HG02759 (cell line): ENCODE data around the gene UBE2J2.

Experiments used
- ATAC-seq: cut with Tn5 transposase; IDR thresholded peaks from one replicate; pipeline ENCODE4 v1.9.1; 2021; ENCODE audit warnings: mild to moderate bottlenecking, moderate library complexity; ENCODE audit not compliant: unreplicated experiment

The UBE2J2 gene

DNA sequence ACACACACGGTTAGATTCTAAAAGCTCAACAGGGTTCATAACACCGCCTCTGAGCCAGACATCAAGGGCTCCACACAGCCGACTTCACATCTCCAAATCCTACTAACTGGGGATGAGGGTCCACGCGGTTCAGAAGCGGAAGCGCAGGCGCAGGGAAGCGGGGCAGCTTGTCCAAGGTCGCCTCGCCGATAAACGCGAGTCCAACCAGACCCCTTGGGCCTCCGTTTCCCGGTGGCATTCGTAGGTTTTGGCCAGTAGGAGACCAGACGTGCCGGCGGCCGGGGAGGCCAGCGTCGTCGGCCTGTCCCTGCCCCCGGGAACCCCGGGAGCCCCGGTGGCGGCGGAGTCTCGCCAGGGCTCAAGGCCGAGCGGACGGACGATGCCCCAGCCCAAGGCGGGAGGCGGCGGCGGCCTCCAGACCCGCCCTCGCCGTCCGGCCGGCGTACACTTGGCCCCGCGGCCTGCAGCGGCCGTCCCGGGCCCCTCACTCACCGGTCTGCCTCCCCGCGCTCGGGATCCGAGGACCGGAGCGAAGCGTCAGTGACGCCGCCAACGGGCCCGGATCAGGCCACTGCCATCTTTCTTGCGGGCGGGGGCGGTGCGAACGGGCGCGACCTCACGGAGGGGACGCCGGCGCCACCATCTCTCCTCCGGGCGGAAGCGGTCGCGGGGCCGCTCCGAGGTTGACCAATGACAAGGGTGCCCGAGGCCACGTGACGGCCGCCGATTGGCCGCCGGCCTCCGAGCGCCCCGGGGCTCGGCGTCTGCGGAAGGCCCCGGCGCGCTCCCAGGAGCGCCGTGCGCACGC lies 42.0 kb downstream of the UBE2J2 start, which contains the start of gene SDF4:
SDF4 (minus strand) TSS at position 602 of the 808 bp plus-strand sequence. CDS start 3,229 bp downstream, outside the sequence.
- peak; percentile 91 for ATAC-seq

DNA sequence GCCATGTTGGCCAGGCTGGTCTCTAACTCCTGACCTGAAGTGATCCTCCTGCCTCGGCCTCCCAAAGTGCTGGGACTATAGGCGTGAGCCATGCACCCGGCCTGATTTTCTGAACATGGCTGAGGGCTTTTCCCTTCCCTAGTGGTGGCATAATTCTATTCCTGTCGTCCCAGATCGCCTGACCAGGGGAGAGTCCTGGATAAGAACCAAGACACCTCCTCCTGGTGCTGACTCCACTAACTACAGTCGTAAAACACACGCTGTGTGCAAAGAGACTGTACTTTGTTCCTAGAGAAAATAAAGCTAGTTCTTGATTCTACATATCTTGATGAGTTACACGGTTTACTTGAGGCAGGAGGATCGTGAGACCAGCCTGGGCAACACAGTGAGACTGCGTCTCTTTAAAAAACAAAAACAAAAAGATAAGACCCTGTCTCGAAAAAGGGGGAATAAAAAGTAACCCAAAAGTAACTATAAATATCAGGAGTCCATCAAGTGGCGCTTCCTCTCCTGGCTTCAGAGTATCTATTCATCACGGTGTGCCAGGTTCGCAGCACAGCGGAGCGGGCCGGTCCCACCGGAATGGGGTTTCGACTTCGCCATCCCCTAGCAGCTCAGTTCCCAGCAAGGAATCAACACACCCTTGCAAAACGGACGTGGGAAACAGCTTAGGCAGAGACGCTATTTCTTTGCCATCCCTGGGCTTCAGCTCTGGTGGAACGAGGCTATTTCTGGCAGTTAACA lies 42.8 kb downstream of the UBE2J2 start:
- ATAC-seq, result no peak

GRCh38 chr1:1229770-1230169 lies 43.9 kb downstream of the UBE2J2 start:
- no peak for ATAC-seq

GRCh38 chr1:1228596-1229321 lies 44.9 kb downstream of the UBE2J2 start:
- ATAC-seq, result no peak

DNA sequence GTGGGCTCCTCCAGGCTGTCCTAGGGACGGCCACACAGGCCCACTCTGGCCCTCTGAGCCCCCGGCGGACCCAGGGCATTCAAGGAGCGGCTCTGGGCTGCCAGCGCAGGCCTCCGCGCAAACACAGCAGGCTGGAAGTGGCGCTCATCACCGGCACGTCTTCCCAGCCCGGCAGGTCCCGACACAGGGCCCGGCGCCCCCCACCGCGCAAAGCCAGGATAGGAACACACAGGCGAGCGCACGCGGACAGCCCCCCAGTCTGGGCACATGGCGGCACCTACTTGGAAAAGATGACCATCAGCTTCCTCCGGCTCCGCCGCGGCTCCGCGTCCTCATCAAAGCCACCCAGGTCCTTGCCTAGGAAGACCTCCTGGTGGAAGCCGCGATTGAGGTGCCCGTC lies 45.5 kb downstream of the UBE2J2 start:
- no peak for ATAC-seq

GRCh38 chr1:1227386-1227785 lies 46.3 kb downstream of the UBE2J2 start:
- no peak for ATAC-seq

- no peak for ATAC-seq
Observed at GRCh38 chr1:1226566-1227362, 46.9 kb downstream of the UBE2J2 start.

GRCh38 chr1:1225913-1226312 lies 47.7 kb downstream of the UBE2J2 start:
- ATAC-seq, result no peak

DNA sequence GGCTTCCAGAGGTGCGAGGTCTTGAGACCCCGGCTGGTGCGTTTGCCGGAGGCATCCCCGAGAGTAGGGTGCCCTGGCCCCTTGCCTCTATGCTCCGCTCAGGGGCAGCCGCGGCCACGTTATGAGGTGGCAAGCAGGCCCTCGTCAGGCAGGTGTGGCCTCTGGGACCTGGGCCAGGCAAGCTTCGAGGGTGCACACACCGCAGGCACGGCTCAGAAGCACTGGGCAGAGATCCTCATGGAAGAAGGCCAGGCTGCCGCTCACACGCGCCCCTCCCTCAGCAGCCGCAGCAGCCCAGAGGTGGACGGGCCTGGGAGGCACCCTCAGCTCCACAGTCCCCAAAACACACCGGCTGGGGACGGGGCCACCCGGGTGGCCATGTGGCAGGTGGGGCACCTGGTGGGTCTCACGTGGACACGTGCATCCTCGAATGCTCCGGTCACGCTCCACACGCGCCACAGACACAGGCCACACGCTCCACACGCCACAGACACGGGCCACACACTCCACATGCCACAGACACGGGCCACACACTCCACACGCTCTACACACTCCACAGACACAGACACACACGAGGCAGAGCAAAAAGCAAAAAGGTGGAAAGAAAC lies 48.3 kb downstream of the UBE2J2 start:
- no peak for ATAC-seq

GRCh38 chr1:1223891-1224290 lies 49.8 kb downstream of the UBE2J2 start:
- no peak for ATAC-seq

- ATAC-seq, result no peak
Observed at GRCh38 chr1:1223321-1223720, 50.3 kb downstream of the UBE2J2 start.

DNA sequence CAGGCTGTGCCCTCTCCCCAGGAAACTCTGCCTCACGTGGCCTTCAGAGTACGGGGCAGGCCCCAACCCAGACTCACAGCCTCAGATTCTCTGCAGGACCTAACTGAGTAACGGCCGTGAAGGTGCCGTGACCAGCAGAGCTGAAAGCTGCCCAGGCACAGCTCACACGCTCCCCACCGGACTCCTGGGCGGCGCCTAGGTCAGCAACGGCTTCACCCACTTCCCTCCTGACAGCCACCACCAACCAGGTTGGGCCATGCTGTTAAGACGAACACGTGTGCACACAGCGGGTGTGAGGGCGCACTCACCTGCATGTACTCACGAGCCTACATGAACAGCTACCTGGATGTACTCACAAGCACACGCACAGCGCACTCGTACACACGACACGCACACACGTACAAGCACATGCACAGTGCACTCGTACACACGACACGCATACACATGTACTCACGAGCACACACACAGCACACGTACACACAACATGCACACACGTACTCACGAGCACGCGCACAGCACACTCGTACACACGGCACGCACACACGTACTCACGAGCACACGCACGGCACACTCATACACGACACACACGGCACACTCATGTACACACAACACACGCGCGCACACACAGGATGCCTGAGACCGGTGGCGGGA lies 51.0 kb downstream of the UBE2J2 start:
- ATAC-seq, result no peak

DNA sequence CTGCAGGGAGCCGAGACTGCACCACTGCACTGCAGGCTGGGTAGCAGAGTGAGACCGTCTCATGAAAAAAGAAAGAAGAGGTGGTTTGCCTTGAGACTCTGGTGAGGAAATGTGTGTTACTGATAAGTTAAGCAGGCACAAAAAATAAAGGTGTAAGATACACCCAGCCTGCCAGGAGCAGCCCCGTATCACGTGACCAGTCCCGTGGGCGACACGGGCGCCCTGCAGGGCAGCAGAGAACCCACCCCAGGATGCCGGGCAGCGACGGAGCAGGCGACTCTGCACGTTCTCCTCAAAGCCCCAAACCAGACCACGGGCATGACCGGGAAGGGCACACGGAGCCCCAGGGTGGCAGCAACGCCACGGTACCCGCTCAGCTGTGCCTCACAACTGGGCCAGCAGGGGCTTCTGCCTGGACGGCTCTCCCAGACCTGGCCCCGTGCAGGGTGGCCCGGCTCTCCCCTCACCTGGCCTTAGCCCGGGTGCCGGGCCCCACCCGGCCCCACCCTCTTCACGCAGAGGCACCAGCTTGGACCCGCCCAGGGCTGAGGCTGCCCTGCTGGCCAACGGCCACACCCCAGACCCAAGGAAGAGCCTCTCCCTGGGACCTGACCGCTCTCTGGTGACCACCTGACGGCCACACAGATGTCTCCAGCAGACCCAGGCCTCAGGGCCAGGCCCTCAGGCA lies 51.6 kb downstream of the UBE2J2 start:
- no peak for ATAC-seq

GRCh38 chr1:1220197-1220596 lies 53.5 kb downstream of the UBE2J2 start:
- no peak for ATAC-seq

DNA sequence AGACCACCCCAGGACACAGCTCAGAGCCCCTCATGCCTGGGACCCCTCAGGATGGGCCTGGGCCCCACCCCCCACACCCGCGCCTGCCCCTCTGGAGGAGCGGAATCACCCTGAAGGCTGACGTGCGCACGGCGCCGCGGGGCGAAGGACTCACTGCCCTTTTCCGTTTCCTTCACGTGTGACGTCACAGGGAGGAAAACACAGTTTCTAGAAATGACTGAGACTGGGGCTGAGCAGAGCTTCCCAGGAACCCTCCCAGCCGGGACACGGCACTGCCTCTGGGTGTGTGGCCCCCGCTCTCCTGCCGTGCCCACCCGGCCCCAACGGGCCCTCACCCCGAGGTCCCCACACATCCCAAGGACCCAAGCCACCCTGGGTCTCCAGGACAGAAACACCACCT lies 54.3 kb downstream of the UBE2J2 start:
- ATAC-seq, result no peak

- no peak for ATAC-seq
Observed at GRCh38 chr1:1218524-1219200, 55.0 kb downstream of the UBE2J2 start.

DNA sequence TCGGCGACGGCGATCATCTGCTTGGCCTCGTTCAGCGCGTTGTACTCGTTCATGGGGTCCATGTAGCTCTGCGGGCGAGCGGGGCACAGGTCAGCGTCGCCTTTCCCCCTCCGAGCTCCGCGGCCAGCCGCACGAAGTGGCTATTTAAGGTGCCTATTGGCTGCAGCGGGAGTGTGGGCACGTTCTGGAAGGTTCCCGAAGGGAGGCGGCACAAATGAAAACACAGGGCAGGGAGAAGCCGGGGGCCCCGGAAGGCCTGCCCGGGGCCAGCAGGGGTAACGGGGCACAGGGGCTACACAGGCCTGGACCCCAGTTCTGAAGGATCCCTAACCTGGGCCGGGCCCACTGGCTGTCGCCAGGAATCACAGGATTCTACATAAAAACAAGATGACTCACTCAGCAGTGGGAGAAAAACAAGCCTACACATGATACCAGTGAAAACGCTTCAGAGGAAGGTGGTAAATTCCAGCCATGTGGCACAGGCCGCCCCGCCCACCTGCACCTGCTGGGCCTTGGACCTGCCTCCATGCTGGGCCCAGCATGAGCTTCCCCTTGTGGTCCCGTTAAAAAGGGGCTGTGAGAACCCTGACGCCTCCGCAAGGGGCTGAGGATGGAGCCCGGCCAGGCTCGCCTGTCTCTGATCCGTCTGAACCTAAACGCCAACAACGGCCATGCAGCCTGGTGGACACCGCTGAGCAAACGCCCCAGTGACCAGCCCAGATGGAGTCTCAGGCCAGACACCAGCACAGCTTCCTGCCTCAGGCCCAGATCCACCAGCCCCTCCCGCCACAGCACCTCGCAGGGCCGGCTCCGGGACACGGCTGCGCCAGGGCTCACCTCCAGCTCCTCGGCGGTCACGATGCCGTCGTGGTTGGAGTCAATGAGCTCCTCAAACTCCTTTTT lies 55.8 kb downstream of the UBE2J2 start:
- ATAC-seq, result no peak
